Left lung (tissue), 10 donors: ENCODE data around the gene CNGA2. TPM values are rescaled to one million over a fixed set of nuclear protein-coding genes. Genes with fewer than 3 reads are reported as not detected.

Source experiments
- ATAC-seq: fragments of 200-7000 bp; cut with Tn5 transposase; one replicate; pipeline ENCODE4 v1.9.1; 2020; ENCODE audit warnings: moderate library complexity
- DNase-seq, 4 donors: peaks; one replicate each; pipeline ENCODE4 v3.0.0-alpha.2; 2013 to 2020
- H3K27ac ChIP-seq, 2 donors: fragments of 200-600 bp; sonication (generic) in 1 of 2; one replicate each; pipeline versions ENCODE4 v1.5.0 to v1.8.0; 2020 to 2021
- H3K27me3 ChIP-seq, 2 donors: fragments of 200-600 bp; sonication (generic) in 1 of 2; one replicate each; pipeline versions ENCODE4 v1.5.0 to v1.8.0; 2020 to 2021
- H3K36me3 ChIP-seq, 2 donors: fragments of 200-600 bp; sonication (generic) in 1 of 2; one replicate each; pipeline versions ENCODE4 v1.5.0 to v1.8.0; 2020 to 2021
- H3K4me1 ChIP-seq, 2 donors: fragments of 200-600 bp; one replicate each; pipeline ENCODE4 v1.8.0; 2021
- H3K4me3 ChIP-seq, 2 donors: fragments of 200-600 bp; sonication (generic) in 1 of 2; one replicate each; pipeline versions ENCODE4 v1.5.0 to v1.8.0; 2020 to 2021; ENCODE audit warnings: mild to moderate bottlenecking in 1 of 2
- H3K9me3 ChIP-seq, 2 donors: fragments of 200-600 bp; sonication (generic) in 1 of 2; one replicate each; pipeline versions ENCODE4 v1.5.0 to v1.8.0; 2020 to 2021
- intact Hi-C, 2 donors: fragments of 100-400 bp; cut with DNase I; formaldehyde crosslinking; loops; one replicate each; pipeline versions ENCODE4 v1.11.2 to v1.14.2; 2022
- polyA plus RNA-seq, 6 donors: library from polyadenylated mRNA; unstranded; fragments of 120-200 nt; gene quantifications; one replicate each; pipeline ENCODE4 v1.2.1, GENCODE V29; 2013; ENCODE audit not compliant: insufficient read length in 6 of 6
- total RNA-seq, 2 donors: library from RNA; stranded (reverse); fragmentation: NEBNext Ultra II Directional; extraction: Animal tissue kit (Norgen Biotek cat#: 25700); gene quantifications; one replicate each; pipeline ENCODE4 v1.2.1, GENCODE V29; 2021
- TF ChIP-seq, protein P1 (sequence below), 2 donors: fragments of 200-600 bp; sonication (generic) in 1 of 2; IDR thresholded peaks; one replicate each; pipeline versions ENCODE4 v1.5.0 to v1.8.0; 2021; ENCODE audit warnings: antibody characterized with exemption in 2 of 2
- donor health status: DM: no; HTN: yes; CAD: no.
- donor health status: DM: no; HTN: no; CAD: no.

CNGA2 gene
- total and polyA plus RNA-seq, 8 donors, result not detected

DNA sequence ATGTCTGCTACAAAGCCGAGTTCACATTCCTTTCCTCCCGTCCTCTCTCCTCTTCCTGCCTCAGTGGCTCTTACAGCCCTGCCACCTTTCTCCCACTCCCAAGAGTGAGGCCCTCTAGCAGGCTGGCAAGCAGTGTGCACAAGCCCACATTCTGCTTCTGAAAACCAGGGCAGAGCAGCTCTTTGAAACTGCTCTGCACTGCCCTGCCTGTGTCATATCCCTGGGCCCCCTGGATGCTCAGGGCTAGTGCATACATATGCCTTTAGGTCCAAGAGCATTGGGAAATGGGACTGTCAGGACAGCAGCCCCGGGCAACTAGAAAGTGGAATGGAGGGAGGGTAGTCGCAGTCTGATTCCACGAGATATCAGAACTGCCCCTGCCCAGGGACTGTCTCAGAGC lies 42.4 kb downstream of the CNGA2 start:
- no peaks in the 10 kb centered on the region for H3K36me3 ChIP-seq
- intact Hi-C loops, result no loop called here
- no peaks in the 10 kb centered on the region for H3K27me3 ChIP-seq
- ATAC-seq, result no peak
- no peak for DNase-seq
- H3K9me3 ChIP-seq, result no peaks in the 10 kb centered on the region
- no peak overlapping the region for H3K4me3 ChIP-seq
- TF ChIP-seq, protein P1, sequence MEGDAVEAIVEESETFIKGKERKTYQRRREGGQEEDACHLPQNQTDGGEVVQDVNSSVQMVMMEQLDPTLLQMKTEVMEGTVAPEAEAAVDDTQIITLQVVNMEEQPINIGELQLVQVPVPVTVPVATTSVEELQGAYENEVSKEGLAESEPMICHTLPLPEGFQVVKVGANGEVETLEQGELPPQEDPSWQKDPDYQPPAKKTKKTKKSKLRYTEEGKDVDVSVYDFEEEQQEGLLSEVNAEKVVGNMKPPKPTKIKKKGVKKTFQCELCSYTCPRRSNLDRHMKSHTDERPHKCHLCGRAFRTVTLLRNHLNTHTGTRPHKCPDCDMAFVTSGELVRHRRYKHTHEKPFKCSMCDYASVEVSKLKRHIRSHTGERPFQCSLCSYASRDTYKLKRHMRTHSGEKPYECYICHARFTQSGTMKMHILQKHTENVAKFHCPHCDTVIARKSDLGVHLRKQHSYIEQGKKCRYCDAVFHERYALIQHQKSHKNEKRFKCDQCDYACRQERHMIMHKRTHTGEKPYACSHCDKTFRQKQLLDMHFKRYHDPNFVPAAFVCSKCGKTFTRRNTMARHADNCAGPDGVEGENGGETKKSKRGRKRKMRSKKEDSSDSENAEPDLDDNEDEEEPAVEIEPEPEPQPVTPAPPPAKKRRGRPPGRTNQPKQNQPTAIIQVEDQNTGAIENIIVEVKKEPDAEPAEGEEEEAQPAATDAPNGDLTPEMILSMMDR (IDR thresholded peaks at IDR 0.05), result no peak
- no peak overlapping the region for H3K27ac ChIP-seq
- H3K4me1 ChIP-seq, result no peaks in the 10 kb centered on the region

DNA sequence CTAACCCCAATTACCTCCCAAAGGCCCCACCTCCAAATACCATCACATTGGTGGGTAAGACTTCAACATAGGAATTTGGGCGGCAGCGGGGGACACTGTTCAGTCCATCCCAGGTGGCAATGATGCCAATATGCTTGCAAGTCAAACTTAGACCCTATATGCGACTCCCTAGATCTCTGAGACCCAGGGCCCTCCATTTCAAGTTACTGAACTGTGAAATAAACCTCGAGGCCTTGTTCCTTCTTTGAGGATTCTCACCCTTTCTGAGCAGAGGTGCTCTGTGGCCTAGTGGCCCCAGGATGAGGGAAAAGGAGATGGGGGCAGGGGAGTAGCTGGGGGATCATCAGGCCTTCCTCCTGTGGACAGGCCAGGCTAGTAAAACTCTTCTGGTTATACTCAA lies 44.7 kb downstream of the CNGA2 start:
- H3K4me1 ChIP-seq, result no peaks in the 10 kb centered on the region

DNA sequence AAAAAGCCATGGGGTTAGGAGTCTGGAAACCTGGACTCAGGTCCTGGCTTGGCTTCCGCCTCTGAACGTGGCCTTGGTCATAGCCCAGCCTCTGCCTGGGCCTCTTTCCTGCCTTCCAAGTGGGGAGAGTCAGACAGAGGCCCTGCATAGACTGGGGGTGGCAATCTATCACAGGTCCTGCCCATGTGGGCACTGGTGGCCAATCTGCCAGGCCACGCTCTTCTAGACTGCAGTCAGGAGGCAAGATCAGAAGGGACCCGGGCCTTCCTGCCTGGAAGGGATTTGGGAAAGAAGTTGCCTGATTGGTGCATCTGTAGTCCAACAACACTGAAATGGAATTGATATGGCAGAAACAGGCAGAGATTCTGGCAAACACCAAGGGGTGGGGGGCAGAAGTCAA lies 46.1 kb downstream of the CNGA2 start:
- Histone ChIP-seq H3K36me3 (no peaks in the 10 kb centered on the region), H3K27me3 (no peaks in the 10 kb centered on the region), H3K9me3 (no peaks in the 10 kb centered on the region), H3K4me1 (no peaks in the 10 kb centered on the region), H3K27ac (no peak overlapping the region), H3K4me3 (no peak overlapping the region)
- ATAC-seq (no peak), DNase-seq (no peak)
- TF ChIP-seq, protein P1 (IDR thresholded peaks at IDR 0.05), result no peak
- intact Hi-C loops, result no loop called here

More for the DNA sequence above, 44.7 kb downstream of the CNGA2 start:
- no peak for ATAC-seq
- Histone ChIP-seq H3K4me3 (no peak overlapping the region), H3K27me3 (no peaks in the 10 kb centered on the region), H3K9me3 (no peaks in the 10 kb centered on the region), H3K27ac (no peak overlapping the region), H3K36me3 (no peaks in the 10 kb centered on the region)
- TF ChIP-seq, protein P1 (IDR thresholded peaks at IDR 0.05), result no peak
- DNase-seq, result no peak
- intact Hi-C loops, result no loop called here

DNA sequence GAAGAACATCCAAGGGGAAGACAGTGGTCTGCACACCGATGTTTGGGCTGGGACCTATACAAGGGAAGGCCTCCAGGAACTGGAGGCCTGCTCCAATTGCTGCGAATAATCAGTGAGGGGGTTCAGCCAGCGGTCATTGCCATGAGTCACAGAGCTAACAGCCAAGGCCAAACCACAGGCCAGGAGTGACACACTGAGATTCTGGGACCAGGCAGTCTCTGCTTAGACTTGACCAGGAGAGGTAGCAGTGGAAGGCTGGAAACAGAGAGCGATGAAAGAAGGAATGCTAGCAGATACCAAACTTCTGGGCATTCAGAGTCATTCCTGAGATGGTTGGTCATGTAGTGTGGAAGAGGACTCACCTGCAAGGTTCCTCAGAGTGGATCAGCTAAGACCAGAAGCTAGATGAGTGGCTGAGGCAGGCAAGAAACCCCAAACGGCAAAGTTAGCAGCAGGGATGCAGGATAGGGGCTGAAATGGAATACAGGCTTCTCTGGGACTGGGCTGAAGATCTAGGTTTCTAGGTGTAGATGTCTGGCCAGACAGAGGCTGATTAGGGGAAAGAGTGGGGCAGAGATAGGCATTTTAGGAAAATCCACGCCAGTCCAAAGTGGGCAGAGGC lies 54.7 kb downstream of the CNGA2 start:
- peak; percentile 62 for ATAC-seq
- H3K9me3 ChIP-seq, result no peaks in the 10 kb centered on the region
- H3K4me1 ChIP-seq, result no peaks in the 10 kb centered on the region
- no peak overlapping the region for H3K4me3 ChIP-seq
- no peaks in the 10 kb centered on the region for H3K27me3 ChIP-seq
- TF ChIP-seq, protein P1 (IDR thresholded peaks at IDR 0.05), result no peak
- no peak for DNase-seq
- intact Hi-C loops, result no loop called here
- H3K36me3 ChIP-seq, result no peaks in the 10 kb centered on the region
- H3K27ac ChIP-seq, result no peak overlapping the region

DNA sequence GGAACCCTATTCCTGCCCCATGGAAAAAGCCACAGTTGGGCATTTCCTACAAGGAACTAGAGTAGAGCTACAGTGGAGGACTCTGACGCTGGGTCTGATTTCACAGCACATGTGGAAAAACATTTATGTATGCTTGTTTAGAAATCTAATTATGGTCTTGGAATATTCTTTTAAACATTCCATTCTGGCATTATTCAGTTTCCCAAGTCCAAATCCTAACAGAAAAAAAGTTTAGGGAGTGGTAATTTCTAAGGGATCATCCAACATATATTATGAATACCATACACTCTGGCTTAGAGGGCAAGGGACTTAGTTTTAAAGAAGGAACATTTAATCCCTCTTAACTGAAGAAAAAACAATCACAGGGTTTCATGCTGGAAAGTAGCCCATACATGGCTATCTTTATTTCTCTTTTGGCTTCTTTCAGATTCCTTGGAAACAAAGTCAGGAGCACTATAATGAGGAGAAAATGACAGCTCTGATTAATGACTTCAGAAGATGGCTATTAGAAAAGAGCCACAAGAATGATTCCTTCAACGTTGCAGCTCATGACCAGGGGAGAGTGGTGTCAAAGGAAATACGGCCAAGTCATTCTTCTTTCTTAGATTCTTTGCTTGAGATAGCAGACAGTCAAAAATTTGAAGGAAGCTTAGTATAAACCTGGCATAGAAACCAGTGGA lies 56.1 kb downstream of the CNGA2 start:
- TF ChIP-seq, protein P1 (IDR thresholded peaks at IDR 0.05), result no peak
- Histone ChIP-seq H3K4me3 (no peak overlapping the region), H3K4me1 (no peaks in the 10 kb centered on the region), H3K9me3 (no peaks in the 10 kb centered on the region), H3K36me3 (no peaks in the 10 kb centered on the region), H3K27me3 (no peaks in the 10 kb centered on the region), H3K27ac (no peak overlapping the region)
- DNase-seq (no peak), ATAC-seq (no peak)
- intact Hi-C loops, result no loop called here
